GM21528 (cell line): ENCODE data around the gene LDLRAD4.
"Not testable (repeated sequence)": the region's sequence is repeated elsewhere in the genome, so short reads cannot be mapped to it uniquely, and the experiment has no call there.

Experiments used
- ATAC-seq: cut with Tn5 transposase; IDR thresholded peaks from one replicate; pipeline ENCODE4 v1.9.1; 2021; ENCODE audit warnings: mild to moderate bottlenecking, moderate library complexity; ENCODE audit not compliant: unreplicated experiment, low FRiP score

The LDLRAD4 gene

DNA sequence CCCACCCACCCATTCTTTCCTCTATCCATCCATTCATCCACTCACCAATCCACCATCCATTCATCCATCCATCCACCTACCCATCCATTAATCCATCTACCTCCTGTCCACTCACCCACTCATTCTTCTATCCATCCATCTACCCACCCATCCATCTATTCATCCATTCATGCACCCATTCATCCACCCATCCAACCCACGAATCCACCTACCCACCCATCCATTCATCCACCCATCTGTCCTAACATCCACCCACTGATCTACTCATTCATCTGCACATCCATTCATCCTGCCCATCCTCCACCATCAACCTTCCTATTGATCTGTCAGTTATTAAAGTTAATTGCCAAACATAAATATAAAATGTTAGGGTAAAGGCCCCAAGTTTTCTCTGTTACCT lies 25.6 kb downstream of the LDLRAD4 start:
- no peak for ATAC-seq

DNA sequence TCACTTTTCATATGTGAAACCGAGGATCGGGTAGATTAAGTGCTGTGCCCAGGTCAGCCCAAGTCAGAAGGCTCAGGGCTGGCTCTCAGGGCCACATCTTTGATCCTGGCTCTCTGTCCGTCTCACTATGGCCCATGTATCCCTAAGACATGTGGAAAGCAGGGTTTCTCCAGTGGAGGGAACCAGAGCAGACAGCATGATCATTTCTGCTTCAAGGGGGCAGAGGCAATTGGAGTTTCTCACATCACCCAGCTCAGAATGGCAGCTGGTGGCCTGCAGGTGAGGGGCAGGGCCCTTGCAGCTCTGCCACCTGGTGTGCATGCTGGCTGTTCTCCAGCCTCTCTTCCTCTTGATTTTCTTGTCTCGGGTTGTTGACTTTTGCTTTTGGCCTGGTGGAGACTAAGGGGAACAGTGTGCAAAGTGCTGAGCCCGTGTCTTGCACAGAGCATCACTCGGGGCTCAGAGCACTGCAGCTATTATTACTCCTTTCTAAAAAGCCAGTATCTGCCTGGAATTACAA lies 27.0 kb downstream of the LDLRAD4 start:
- ATAC-seq, result no peak

DNA sequence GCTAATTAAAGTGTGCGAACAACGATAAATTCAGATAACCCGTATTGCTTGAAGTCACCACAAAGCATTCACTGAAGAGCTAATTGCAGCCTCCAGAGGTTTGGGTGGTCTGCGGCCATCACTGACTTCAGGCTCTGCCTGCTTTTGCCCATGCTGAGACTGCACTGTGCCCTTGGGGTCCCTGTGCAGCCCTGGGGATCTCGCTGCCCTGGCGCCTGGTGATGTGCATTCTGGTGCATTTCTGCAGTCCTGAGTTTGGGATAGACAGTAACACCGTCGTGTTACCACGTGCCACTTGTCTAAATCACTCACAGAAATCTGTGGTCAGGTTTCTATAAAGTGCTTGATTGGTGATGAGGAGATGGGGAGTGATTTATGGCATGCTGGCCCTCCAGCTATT lies 27.6 kb downstream of the LDLRAD4 start:
- no peak for ATAC-seq

DNA sequence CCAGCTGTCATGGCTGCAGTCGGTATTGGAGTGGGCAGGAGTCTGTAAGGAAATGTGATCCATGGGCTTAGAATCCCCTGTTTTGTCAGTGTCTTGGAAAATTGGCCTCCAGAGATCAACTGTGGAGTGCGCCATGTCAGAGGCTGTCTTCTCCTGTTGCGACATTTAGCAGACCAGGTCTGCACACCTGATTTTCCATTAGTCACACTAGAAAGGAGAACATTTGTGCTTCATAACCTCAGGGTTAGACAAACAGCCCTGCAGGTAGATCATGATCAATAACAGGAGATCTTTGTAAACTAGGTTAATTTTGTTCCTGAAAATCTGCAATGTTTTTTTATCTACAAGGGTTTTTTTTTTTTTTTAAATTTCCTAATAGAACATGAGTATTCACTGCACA lies 28.0 kb downstream of the LDLRAD4 start:
- ATAC-seq, result no peak

DNA sequence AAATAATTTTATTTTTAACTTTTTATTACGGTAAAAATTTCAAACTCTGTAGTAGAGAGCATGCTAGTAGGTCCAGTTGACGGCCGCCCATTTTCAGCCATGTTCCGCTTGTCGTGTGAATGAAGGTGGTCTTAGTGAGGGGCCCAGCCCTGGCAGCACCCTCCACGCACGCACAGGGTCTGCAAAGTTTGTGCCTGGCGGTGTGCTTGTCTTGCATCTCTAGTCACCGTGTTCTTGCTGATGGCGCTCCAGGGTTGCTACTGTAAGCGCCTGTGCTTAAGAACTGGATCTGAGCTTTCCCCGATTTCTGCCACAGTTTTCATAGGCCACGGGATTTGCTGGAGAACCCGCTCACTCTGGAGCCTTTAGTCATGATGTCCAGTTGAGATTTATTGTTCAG lies 28.9 kb downstream of the LDLRAD4 start:
- no peak for ATAC-seq

DNA sequence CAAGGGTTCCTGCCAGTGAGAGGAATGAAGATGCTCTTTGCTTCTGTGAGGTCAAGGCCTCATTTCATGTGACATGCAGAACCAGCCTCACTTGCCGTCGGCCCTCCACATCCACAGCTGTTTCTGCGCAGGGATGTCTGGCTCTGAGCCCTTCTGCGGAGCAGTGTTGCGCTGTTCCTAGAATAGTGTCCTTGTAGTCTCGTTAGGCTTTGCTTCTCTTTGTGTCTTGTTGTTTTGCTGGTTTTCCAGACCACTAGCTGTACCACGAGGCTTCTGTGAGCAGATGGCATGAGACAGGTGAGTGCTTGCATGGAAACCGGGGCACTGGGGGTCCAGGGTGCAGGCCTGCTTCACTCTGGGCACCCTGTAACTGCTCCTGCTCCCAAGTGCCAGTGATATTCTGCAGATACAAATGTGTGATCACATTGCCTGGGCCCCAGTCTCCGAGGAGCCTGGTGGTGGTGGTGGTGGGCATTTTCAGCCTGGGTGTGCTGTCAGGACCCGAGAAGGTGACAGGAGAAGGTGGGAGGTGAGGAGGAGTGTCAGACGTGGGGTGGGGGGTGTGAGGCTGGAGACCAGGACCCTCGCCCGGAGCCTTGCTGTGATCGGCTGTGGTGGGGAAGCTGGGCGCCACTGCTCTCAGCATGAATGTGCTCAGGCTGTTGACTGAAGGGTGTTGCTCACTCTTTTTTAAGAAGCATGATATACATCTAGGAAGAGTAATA lies 34.3 kb downstream of the LDLRAD4 start:
- no peak for ATAC-seq

DNA sequence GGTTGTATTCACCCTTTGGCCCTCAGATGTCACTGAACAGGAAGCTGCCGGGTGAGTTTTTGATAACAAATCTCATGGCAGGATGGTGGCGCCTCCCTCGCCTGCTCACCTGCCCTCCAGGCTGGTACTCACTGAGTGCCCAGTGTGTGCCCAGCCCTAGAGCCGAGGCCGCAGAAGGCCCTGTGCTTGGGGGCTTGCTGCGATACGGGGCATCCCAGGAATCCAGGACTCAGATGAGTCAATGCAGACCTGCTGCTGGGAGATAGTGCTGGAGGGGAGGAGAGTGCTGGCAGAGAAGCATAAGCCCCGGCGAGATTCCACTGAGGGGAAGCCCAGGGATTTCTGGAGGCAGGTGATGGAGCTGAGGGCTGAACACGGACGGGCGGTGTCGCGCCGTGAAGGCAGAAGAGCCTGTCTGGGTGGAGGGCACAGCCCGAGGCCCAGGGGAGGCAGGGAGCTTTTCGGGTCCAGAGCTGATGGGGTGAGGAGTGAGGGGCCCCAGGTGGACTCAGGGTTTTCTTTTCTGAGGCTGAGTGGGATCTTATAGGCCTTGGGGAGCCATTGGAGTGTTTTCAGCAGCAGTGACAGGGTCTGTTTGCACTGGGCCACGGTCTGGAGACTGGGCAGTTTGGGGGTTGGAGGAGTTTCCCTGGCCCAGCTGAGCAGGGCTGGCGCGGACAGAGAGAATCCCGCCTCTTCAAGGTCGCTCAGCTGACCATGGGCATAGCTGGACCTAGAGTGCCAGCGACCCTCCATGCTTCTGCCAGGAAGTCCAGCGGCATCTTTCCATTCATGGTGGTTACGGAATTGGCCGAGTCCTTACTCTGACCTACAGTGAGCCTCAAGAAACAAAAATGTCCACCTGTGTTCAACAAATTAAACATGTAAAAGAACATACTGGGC lies 35.5 kb downstream of the LDLRAD4 start:
- no peak for ATAC-seq

DNA sequence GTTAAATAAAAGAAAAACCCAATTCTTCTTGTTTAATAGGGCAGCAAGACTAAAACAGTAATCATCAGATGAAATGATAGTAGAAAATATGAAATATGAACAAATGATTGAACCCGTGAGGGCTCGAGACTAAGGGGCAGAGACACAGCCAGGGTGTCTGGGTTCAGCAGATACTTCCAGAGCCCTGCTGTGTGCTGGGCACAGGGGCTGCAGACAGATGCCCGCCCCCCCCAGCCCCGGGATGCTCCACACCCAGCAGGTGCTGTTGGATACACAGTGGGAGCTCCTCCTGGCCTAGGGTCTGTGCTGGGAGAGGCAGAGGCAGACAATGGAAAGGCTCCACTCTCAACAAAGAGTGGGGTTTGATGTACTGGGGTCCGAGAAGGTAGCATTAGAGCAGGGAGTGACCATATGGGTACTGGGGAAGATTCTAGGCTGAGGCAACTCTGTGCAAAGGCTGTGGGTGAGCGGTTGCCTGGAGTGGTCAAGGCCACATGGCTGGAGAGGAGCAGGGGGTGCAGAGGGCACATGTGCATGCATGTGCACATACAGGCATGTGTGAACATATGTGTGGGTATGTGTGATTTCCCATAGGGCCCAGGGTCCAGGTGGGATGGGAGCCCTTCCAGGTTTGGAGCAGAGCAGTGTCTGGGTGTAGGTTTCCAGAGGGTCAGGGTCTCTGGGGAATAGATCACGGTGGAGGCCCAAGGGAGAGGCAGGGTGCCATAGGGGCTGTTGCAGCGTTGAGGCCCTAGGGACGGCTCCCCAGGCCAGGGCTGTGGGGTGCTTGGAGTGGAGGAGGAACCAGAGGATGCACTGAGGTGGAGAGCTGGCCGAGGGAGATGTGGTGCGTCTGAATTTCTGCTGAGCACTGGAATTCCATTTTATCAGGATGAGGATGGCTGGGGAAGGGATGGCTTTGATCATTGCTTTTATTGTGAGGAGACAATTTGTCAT lies 36.7 kb downstream of the LDLRAD4 start:
- ATAC-seq, result no peak

DNA sequence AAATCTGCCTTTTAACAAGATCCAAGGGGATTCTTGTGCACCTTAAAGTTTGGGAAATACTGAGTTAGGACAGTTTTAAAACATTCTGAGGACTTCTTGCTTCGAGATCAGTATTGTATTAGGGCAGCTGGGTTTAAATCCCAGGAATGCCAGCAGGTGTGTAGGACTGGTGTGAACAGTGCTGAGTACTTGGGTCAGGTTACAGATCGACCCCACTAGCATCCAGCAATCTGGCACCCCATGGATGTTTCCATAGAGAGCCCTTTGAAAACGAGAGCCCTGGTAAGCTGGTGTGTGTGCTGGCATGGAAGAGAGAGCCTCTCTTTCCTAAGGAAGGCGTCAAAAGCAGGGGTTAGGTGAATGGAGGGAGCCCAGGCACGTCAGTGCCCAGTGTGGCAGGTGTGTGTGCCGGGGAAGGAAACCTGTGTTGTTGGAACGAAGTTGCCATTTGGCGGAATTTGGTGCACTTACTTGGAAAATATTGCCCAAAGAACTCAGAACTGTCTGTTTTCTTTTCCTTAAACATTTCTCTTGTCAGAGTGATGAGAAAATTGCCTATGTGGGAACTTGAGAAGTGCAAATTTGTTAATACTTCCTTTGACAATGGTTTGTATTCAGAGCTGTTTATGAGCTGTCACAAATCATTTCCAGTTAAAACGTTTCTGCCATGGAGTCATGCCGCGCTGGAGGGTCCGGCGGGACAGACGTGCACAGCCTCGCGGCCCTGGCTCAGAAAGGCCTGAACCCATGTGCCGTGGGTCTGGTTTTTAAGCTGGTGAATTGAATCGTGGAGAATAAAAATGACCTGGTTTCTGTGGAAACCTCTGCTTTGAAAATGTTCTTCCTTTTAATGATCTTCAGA lies 38.1 kb downstream of the LDLRAD4 start:
- no peak for ATAC-seq

DNA sequence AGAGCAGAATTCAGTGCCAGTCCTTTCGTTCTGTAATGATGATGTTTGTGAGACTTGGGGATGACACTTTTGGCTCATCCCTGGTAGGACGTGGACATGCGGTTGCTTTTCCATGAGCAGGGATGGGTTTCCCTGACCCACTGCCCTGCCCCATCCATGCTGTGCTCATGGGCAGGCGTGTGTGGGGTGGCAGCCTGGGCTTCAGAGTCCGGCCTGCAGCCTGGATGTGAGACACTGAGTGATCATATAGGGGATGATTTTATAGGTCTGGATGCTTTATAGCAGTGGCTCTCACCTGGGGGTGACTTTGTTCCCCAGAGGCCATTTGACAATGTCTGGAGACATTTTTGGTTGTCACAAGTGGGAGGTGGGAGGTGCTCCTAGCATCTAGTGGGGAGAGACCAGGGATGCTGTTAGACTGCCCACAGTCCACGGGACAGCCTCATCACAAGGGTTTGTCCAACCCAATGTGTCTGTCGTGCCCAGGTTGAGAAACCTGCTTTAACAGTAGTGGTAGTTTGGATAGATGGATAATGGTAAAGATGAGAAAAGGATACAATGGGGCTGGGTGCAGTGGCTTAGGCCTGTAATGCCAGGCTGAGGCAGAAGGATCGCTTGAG lies 38.9 kb downstream of the LDLRAD4 start:
- ATAC-seq, result no peak

DNA sequence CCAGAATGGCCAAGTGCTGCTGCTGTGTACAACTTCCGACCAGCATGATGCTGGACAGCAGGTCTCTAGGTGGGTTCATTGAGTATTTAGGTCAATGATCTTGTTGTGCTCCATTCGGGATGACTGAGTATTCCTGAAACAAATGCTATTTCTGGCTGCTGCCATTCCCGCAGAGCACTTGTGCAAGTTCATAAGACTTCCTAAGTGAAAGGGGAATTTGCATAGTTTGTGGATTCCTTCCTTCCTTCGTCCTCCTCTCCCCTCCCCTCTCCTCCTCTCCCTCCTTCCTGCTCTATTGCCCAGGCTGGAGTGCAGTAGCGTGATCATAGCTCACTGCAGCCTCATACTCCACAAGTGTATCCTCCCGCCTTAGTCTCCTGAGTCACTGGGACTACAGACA lies 40.4 kb downstream of the LDLRAD4 start:
- ATAC-seq, result no peak

DNA sequence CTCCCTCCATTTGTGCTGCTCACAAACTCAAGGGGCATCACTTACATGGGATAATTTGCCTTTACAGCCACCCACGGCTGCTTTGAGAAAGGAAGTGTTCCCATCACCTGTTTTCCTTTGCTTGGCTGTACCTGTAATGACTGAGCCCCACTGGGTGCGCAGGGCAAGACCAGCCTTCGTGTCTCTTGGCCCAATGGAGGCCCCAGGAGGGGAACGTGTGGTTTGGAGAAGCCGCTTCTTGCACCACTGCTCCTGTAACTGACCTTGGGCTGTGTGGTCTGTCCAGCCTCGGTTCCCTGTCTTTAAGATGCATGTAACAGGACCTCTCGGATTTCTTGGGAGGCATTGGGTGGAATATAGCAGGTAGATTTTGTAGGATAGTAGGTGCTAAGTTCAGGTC lies 41.1 kb downstream of the LDLRAD4 start:
- ATAC-seq, result no peak

DNA sequence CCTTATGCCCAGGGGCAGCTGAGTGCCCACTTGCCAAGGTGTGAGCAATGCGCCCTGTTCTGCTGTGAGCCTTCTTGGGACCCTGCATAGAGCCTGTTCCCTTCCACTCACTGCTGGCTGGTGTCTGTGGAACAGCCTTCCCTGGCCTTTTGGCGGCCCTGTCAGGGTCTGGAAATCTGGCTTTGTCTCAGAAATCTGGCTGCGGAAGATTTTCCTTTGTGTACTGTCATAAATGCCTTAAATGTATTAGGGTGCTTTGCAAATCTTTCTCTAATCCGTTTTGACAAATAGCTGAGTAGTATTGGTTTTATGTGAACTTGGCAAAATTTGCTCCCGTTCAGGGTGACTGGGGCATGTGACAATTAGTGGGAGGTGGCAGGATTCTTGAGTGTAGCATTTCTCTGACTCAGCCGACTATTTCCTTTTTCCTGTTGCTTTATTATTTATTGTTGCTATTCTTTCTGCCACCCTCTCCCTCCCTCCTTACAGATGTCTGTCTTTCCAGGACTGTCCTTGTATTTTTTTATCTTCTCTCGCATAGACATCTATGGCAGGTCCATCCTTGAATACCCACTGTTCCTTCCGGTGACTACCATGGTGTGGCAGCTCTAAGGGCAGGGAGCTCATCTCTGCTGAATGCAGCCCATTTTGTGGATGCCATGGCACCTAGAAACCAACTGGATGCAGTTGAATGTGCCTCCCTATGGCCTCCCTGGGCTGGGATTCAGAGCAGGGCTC lies 41.8 kb downstream of the LDLRAD4 start:
- no peak for ATAC-seq

DNA sequence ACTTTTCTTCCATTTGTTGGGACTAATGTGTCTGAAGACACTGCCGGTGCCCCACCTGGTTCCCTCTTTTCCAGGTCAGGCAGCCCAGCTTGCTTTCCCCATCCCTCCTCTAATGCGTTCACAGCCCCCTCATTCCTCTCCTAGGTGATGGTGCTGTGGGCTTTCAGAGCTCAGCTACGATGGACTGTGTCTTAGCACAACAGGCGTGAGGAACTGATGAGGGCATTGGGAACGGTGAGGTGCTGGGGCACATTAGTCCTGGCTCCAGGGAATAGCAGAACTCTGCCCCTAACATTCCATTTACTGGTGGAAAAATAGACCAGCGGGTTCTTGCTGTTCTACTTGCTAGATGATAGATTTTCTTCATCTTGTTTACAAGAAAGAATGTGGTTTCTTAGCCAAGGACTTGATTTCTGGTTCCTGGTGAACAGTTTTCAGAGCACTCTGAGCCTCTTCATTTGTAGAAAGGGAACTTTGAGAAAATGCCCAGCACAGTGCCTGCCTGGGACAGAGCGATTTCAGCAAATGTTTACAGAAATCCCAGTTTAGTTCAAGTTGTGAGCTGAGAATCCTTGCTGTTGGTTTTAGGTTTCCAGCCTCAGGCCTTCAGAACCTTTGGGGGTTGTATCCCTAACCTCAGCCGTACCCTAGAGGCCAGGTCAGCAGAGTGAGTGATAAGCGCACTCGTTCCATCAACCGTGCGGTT lies 42.5 kb downstream of the LDLRAD4 start:
- ATAC-seq, result no peak

DNA sequence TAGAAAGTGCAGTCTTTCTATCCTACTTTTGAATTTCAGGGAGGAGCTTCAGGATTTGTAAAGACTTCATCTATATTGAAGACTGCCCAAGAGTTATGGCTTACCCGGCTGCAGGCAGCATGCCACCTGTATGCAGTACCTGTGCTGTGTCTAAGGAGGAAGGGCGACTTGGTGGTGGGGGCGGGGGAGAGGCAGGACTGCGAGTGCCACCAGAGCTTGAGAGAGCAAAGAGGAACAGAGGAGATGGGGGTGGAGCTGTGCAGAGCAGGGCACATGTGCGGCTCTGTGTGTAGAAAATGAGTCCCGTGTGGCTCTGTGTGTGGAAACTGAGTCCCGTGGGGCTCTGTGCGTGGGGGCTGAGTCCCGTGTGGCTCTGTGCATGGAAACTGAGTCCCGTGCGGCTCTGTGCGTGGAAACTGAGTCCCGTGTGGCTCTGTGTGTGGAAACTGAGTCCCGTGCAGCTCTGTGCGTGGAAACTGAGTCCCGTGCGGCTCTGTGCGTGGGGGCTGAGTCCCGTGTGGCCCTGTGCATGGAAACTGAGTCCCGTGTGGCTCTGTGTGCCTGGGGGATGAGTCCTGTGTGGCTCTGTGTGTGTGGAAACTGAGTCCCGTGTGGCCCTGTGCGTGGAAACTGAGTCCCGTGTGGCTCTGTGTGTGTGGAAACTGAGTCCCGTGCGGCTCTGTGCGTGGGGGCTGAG lies 43.2 kb downstream of the LDLRAD4 start:
- ATAC-seq, result no peak

DNA sequence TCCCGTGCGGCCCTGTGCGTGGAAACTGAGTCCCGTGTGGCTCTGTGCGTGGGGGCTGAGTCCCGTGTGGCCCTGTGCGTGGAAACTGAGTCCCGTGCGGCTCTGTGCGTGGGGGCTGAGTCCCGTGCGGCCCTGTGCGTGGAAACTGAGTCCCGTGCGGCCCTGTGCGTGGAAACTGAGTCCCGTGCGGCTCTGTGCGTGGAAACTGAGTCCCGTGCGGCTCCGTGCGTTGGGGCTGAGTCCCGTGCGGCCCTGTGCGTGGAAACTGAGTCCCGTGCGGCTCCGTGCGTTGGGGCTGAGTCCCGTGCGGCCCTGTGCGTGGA lies 43.8 kb downstream of the LDLRAD4 start:
- not testable (repeated sequence) for ATAC-seq
